Measurements from ENCODE around the gene TTBK2.

- TF ChIP-seq CTCF (IDR thresholded peaks at IDR 0.05), result no peak
- no peak for TF ChIP-seq EZH2 (IDR thresholded peaks at IDR 0.05)
These were observed 204.0 kb downstream of the TTBK2 start for GRCh38 chr15:42716626-42717025.

Measured in neural progenitor cell (in vitro differentiated cells).